NCI-H774 (cell line): ENCODE measurements around the gene ARCN1.
"Not testable (repeated sequence)": the region's sequence is repeated elsewhere in the genome, so short reads cannot be mapped to it uniquely, and the experiment has no call there.

Source experiments
- DNase-seq: peaks from one replicate; lab custom pipeline; 2025; lab: John Stamatoyannopoulos, UW

The ARCN1 gene

DNA sequence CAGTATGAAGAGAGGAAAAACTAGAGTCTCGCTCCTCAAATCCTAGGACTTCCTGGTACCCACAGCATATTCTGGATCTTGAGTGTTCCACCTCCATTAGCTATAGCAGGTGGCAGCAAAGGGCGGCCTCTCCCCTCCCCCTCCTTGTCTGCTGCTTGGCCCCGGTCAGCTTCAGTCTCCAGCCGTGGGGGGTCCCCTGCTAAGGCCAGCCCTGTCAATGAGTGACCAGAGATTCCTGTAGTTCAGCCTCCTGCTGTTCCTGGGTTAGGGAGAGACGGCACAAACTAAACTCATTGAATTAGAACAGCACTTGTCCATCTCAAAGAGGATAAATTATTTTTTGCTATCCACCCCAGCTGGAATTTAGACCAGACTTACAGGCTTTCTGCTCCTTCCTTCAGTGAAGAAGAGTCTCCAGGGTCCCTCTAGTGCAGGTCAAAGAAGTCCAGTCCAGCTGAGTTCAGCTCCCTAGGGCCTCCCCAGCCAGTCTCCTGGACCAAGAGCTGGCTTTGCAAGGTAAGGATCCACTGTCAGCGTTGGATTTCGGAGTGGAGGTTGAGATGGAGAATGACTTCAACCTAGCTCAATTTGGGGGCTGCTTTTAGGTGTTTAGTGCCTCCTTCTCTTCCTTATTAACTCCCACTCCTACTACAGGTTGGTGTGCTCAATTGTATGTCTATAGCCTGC, 34.1 kb downstream of the ARCN1 start:
- no peak for DNase-seq

GRCh38 chr11:118606844-118607228, 34.6 kb downstream of the ARCN1 start:
- DNase-seq = no peak

GRCh38 chr11:118607401-118608359, 35.5 kb downstream of the ARCN1 start, which contains the start of gene PHLDB1:
PHLDB1 (plus strand) TSS chr11:118607615; CDS start chr11:118613837, 6,222 bp downstream.
- no peak for DNase-seq

DNA sequence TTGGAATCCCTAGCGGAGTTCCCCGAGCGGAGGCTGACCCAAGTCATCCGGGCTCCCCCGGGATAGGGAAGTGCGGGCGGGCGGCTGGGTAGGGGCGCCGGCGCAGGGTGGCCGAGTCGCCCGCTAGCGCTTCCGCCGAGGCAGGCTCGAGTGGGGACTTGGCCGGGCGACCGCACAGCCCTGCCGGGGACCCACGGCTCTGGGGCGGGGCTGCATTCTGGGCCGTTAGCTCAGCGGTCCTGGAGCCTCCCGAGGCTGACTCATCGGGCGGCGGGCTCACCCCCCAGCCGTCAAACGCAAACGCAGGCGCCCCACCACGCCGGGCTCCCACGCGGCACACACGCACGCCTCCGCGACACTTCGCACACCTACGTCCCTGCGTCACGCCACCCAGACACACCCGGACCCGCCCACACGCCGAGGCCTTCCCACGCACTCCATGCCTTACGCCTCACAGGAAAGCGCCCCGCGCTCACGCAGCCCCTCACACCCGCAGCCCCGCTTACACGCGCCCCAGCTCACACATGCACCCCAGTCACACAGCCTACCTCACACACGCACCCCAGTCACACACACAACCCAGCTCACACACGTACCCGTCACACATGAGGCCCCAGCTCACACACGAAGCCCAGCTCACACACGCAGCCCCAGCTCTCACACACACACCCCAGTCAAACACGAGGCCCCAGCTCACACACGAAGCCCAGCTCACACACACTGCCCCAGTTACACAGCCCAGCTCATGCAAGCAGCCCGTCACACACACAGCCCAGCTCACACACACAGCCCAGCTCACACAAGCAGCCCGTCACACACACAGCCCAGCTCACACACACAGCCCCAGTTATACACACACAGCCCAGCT, 36.4 kb downstream of the ARCN1 start:
- DNase-seq = no peak

GRCh38 chr11:118609380-118610224, 37.4 kb downstream of the ARCN1 start:
- DNase-seq = no peak

DNA sequence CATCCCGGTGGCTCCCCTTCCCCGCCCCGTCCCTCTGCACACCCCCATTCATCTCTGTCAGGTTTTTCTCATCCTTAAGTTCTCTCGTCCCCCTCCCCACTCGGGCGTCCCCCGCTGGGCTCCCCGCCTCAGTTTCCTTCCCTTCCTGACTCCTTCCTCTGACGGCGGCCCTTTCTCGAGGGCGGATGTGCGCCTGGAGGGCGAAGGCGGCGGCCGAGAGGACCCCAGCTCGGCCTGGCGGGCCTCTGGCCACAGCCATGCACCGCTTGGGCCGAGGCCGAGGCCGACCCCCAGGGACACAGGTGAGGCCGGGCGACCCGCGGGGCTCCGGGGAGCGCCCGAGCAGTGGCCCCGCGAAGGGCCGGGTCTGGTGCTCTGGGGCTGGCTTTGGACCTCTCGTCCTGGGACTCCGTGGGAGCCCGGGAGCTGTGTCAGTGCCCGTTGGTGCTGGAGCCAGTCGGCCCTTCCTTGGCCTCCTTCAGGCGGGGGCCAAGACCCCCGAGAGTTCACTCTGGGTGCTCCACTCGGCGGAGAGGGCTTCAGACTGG, 38.1 kb downstream of the ARCN1 start:
- DNase-seq = no peak

GRCh38 chr11:118610773-118611432, 38.7 kb downstream of the ARCN1 start:
- DNase-seq = peak; percentile 74

- DNase-seq = not testable (repeated sequence)
Observed at GRCh38 chr11:118611433-118611795, 39.2 kb downstream of the ARCN1 start.

- no peak for DNase-seq
Observed at GRCh38 chr11:118612378-118612777, 40.2 kb downstream of the ARCN1 start.

- DNase-seq = no peak
Observed at GRCh38 chr11:118614511-118614910, 42.3 kb downstream of the ARCN1 start.

DNA sequence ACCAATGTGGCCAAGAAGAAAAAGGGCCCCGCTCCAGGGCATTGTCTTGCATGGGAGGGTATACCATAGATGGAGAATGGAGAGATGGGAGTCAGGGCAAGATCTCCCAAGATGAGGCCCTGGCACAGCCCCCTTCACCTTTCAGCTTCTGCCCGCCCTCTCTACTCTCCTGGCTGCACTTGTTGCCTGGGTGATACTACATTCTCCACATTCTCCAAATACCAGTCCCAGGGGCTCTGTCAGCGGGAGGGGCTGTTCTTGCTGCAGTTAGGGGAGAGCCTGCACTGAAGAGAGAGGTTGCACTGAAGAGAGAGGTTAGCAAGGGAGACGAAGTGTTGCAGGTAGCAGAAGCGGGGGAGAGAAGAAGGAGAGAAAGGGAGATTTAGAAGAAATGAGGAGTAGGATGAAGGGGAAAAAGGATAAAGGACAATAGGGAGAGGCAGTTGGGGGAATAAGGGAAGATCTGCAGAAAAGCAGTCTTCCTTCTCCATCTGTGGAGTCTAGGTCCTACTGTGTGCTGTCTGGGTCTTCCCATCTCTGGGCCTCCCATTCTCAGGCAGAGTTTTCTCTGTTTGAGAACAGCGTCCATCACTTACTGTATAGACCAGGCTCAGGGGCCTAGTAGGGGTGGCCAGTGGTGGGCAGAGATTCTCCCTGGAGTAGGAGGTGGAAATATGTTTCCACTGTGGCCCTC, 43.2 kb downstream of the ARCN1 start:
- DNase-seq = no peak

- DNase-seq = no peak
Observed at GRCh38 chr11:118615976-118616371, 43.8 kb downstream of the ARCN1 start.

DNA sequence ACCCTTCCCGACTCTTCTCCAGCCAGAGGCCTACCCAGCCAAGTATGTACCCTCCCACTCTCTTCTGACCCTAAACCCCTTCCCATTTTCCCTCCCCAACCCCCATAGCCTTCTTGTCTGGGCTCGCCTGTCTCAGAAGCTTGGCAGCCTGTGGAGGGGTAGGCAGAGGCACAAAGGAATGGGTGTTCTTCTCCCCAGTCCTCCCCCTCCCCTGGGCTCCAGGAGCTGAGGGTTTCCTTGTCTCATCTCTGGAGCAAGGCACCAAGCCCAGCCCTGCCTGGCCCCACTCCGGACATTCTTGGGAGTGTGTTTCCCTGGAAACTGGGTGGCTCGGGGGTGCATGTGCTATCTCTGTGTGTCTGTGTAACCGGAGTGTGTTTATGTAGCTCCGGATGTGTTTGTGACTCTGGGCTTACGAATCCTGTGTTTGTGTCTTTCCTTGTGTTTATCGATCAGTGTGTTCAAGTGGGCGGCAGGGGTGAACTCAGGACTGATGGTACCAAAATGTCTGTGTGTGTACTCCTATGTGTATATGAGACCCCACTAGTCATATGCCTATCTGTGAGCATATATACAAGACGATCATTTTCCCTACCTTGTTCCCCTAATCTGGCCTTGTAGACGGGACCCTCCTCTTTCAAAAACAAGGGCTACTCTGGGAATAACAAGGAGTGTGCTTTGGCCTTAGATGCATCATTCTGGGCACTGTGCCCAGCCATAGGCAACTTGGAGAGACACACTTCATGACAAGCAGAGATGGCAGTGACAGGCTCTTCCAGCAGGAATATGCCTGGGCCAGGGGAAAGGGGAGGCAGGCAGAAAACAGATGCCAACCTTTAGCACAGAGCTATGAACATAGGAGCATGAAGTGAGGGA, 46.1 kb downstream of the ARCN1 start:
- DNase-seq = no peak

GRCh38 chr11:118618991-118619375, 46.8 kb downstream of the ARCN1 start:
- DNase-seq = no peak

DNA sequence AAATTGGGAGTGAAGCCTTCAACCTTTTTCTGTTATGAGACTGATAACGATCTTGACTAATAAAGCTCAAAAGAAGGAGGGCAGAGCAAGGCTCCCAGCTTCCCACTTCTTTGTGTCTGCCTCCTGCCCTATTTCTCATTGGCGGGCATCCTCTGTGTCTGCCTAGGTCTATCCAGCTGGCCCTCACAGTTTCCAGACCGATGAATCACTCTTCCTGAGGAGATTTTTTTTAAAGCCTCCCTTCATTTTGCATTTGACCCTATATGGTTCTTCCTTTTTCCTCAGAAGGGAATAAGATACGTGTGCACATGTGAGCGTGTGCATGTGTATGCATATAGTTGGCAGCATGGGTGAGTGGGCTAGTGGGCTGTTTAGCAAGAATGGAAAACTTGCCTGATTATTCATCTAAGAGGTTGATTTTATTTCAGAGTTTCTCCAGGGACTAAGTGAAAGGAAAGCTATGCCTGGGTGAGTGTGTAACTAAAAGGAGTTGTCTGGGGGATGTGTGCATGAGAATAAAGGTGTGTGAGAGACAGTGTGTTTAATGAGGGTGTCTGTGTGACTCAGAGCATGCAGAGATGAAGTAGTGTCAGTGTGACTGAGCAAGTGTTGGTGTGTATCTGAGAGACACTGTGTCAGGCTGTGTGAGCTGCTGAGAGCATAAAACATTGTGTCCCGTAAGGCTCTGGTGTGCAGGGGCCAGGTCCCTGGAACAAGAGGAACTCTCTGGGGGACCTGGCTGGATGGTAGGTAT, 47.4 kb downstream of the ARCN1 start:
- no peak for DNase-seq

- DNase-seq = peak; percentile 18
Observed at GRCh38 chr11:118620529-118621070, 48.4 kb downstream of the ARCN1 start.

GRCh38 chr11:118621071-118621783, 49.0 kb downstream of the ARCN1 start:
- peak; percentile 91 for DNase-seq
